Sigmoid colon (tissue), 7 donors: ENCODE measurements around the gene RPL12. TPM values are rescaled to one million over a fixed set of nuclear protein-coding genes. Genes with fewer than 3 reads are reported as not detected.

Experiments used
- DNase-seq: peaks from one replicate; pipeline ENCODE4 v3.0.0-alpha.2; 2019
- H3K27ac ChIP-seq, 4 donors: fragments of 200-600 bp; sonication (generic); one replicate each; pipeline ENCODE4 v1.5.1; 2016 to 2019; ENCODE audit warnings: mild to moderate bottlenecking in 1 of 4
- H3K27me3 ChIP-seq, 3 donors: fragments of 200-600 bp; sonication (generic); one replicate each; pipeline ENCODE4 v1.5.1; 2019; ENCODE audit warnings: mild to moderate bottlenecking in 1 of 3
- H3K36me3 ChIP-seq, 4 donors: fragments of 200-600 bp; sonication (generic); one replicate each; pipeline ENCODE4 v1.5.1; 2016 to 2019
- H3K4me1 ChIP-seq, 4 donors: fragments of 200-600 bp; sonication (generic); one replicate each; pipeline ENCODE4 v1.5.1; 2017 to 2019
- H3K4me3 ChIP-seq, 4 donors: fragments of 200-600 bp; sonication (generic); one replicate each; pipeline ENCODE4 v1.5.1; 2017 to 2019; ENCODE audit warnings: mild to moderate bottlenecking in 2 of 4, moderate library complexity in 1 of 4
- H3K9me3 ChIP-seq, 4 donors: fragments of 200-600 bp in 3 of 4; sonication (generic) in 3 of 4; one replicate each; pipeline versions ENCODE4 v1.5.1 to v1.6.1; 2013 to 2019
- CTCF ChIP-seq, 4 experiments: fragments of 450-650 bp in 3 of 4; fragments of 200-600 bp in 1 of 4; IDR thresholded peaks; one replicate each; pipeline ENCODE4 v1.5.1; 2016 to 2019; ENCODE audit warnings: antibody characterized with exemption in 4 of 4, mild to moderate bottlenecking in 3 of 4, moderate library complexity in 2 of 4
- EP300 ChIP-seq, 4 donors: sonication (generic); formaldehyde crosslinking; IDR thresholded peaks; one replicate each; pipeline ENCODE4 v1.6.1; 2017; ENCODE audit warnings: antibody characterized with exemption in 4 of 4
- POLR2A ChIP-seq, 2 donors: fragments of 450-650 bp; IDR thresholded peaks; one replicate each; pipeline ENCODE4 v1.6.1; 2016; ENCODE audit warnings: antibody characterized with exemption in 2 of 2, mild to moderate bottlenecking in 2 of 2, moderate library complexity in 2 of 2
- POLR2AphosphoS5 ChIP-seq, 4 donors: sonication (generic); formaldehyde crosslinking; IDR thresholded peaks; one replicate each; pipeline ENCODE4 v1.6.1; 2017; ENCODE audit warnings: antibody characterized with exemption in 4 of 4
- WGBS, 2 donors: extraction: QIAGEN DNeasy Blood & Tissue Kit; methylation state at CpG; one replicate each; pipeline ENCODE4 v1.1.7; 2013; 5-methylcytosine and 5-hydroxymethylcytosine counted together
- intact Hi-C: fragments of 100-400 bp; cut with DNase I; formaldehyde crosslinking; loops from one replicate; pipeline ENCODE4 v1.15.1; 2023
- polyA plus RNA-seq, 3 donors: library from polyadenylated mRNA; stranded (reverse); fragments of 200-250 nt; gene quantifications; one replicate each; pipeline ENCODE4 v1.2.3, GENCODE V29; 2013
- total RNA-seq, 4 donors: library from RNA; depleted of rRNA; stranded (reverse); fragments of >200 nt; gene quantifications; one replicate each; pipeline ENCODE4 v1.1.0, GENCODE V29; 2016
- donor health status: healthy with polysubstance abuse.
- donor health status: Bipolar disorder and iron deficiency.
- donor health status: healthy.

The RPL12 gene
- total and polyA plus RNA-seq, 7 donors = 2,492 to 5,061 (median 2,965) TPM

GRCh38 chr9:127415657-127416056, 35.5 kb downstream of the RPL12 start:
- Histone ChIP-seq H3K27me3 (no peaks in the 10 kb centered on the region), H3K4me1 (peaks cover 0 to 74% (median 60%) of the 10 kb centered on the region in 4 donors), H3K4me3 (no peak overlapping the region), H3K9me3 (no peaks in the 10 kb centered on the region), H3K36me3 (peaks cover 0 to 5% (median 0%) of the 10 kb centered on the region in 4 donors), H3K27ac (peak overlapping the region in 3 of 4 donors; percentile 82 to 86 (median 82))
- WGBS, 2 donors = 75 to 89% methylated on average over 1 of the region's 1 CpG
- no peak for DNase-seq
- TF ChIP-seq EP300 (IDR thresholded peaks at IDR 0.05) = peak in 3 of 4 donors; percentile 24 to 85 (median 83)
- peak; percentile 76 to 94 (median 92) for TF ChIP-seq POLR2AphosphoS5 (IDR thresholded peaks at IDR 0.05)
- no peak for TF ChIP-seq CTCF (IDR thresholded peaks at IDR 0.05)
- TF ChIP-seq POLR2A (IDR thresholded peaks at IDR 0.05) = peak in 1 of 2 donors; percentile 6
- intact Hi-C loops = no loop called here

GRCh38 chr9:127415141-127415540, 36.1 kb downstream of the RPL12 start:
- Histone ChIP-seq H3K9me3 (no peaks in the 10 kb centered on the region), H3K4me1 (peaks cover 0 to 72% (median 61%) of the 10 kb centered on the region in 4 donors), H3K27ac (peak overlapping the region in 3 of 4 donors; percentile 82 to 86 (median 82)), H3K4me3 (no peak overlapping the region), H3K36me3 (peaks cover 0 to 5% (median 0%) of the 10 kb centered on the region in 4 donors), H3K27me3 (no peaks in the 10 kb centered on the region)
- no peak for DNase-seq
- 90 to 92% methylated on average over 4 of the region's 4 CpGs for WGBS, 2 donors
- TF ChIP-seq POLR2AphosphoS5 (IDR thresholded peaks at IDR 0.05) (no peak), CTCF (IDR thresholded peaks at IDR 0.05) (no peak), POLR2A (IDR thresholded peaks at IDR 0.05) (no peak), EP300 (IDR thresholded peaks at IDR 0.05) (no peak)
- intact Hi-C loops = no loop called here

GRCh38 chr9:127411122-127411521, 40.1 kb downstream of the RPL12 start:
- H3K27me3 ChIP-seq = no peaks in the 10 kb centered on the region
- H3K4me1 ChIP-seq = peaks cover 0 to 64% (median 46%) of the 10 kb centered on the region in 4 donors
- peak overlapping the region in 3 of 4 donors; percentile 65 to 86 (median 82) for H3K27ac ChIP-seq
- TF ChIP-seq EP300 (IDR thresholded peaks at IDR 0.05) (no peak), POLR2A (IDR thresholded peaks at IDR 0.05) (no peak), CTCF (IDR thresholded peaks at IDR 0.05) (no peak), POLR2AphosphoS5 (IDR thresholded peaks at IDR 0.05) (no peak)
- no peak overlapping the region for H3K4me3 ChIP-seq
- no peak for DNase-seq
- intact Hi-C loops = no loop called here
- H3K36me3 ChIP-seq = peaks cover 1 to 29% (median 4%) of the 10 kb centered on the region in 4 donors
- no peaks in the 10 kb centered on the region for H3K9me3 ChIP-seq
- WGBS, 2 donors = 75 to 90% methylated on average over 4 of the region's 4 CpGs

- no peaks in the 10 kb centered on the region for H3K9me3 ChIP-seq
- H3K4me1 ChIP-seq = peaks cover 0 to 38% (median 29%) of the 10 kb centered on the region in 4 donors
- no peaks in the 10 kb centered on the region for H3K27me3 ChIP-seq
- no peak overlapping the region for H3K4me3 ChIP-seq
- no peak for DNase-seq
- 93% methylated on average over 6 of the region's 6 CpGs for WGBS, 2 donors
- TF ChIP-seq POLR2A (IDR thresholded peaks at IDR 0.05) (no peak), POLR2AphosphoS5 (IDR thresholded peaks at IDR 0.05) (peak in 2 of 4 donors; percentile 39 to 46)
- H3K27ac ChIP-seq = peak overlapping the region in 3 of 4 donors; percentile 58 to 73 (median 65)
- peaks cover 17 to 65% (median 28%) of the 10 kb centered on the region in 4 donors for H3K36me3 ChIP-seq
- intact Hi-C loops = no loop called here
Observed at GRCh38 chr9:127407492-127407843, 43.7 kb downstream of the RPL12 start.

GRCh38 chr9:127406799-127407491, 44.3 kb downstream of the RPL12 start:
- H3K27me3 ChIP-seq = no peaks in the 10 kb centered on the region
- intact Hi-C loops = no loop called here
- DNase-seq = no peak
- peaks cover 17 to 66% (median 28%) of the 10 kb centered on the region in 4 donors for H3K36me3 ChIP-seq
- H3K4me3 ChIP-seq = no peak overlapping the region
- TF ChIP-seq POLR2A (IDR thresholded peaks at IDR 0.05) (no peak), POLR2AphosphoS5 (IDR thresholded peaks at IDR 0.05) (no peak), EP300 (IDR thresholded peaks at IDR 0.05) (no peak), CTCF (IDR thresholded peaks at IDR 0.05) (no peak)
- no peaks in the 10 kb centered on the region for H3K9me3 ChIP-seq
- peak overlapping the region in 3 of 4 donors; percentile 58 to 73 (median 65) for H3K27ac ChIP-seq
- peaks cover 0 to 39% (median 29%) of the 10 kb centered on the region in 4 donors for H3K4me1 ChIP-seq
- 90% methylated on average over 13 of the region's 13 CpGs for WGBS, 2 donors
